Activated T-cell treated with anti-CD3 and anti-CD28 coated beads for 48 hours (primary cell): Measurements from ENCODE around the gene TMEM150B.

Experiments used
- DNase-seq: peaks from one replicate; pipeline ENCODE4 v3.0.0-alpha.2; 2020; ENCODE audit warnings: low read depth

Gene TMEM150B

GRCh38 chr19:55278391-55279135 lies 46.6 kb downstream of the TMEM150B start:
- DNase-seq = no peak

GRCh38 chr19:55277494-55277893 lies 47.6 kb downstream of the TMEM150B start:
- no peak for DNase-seq

GRCh38 chr19:55276720-55277430 lies 48.3 kb downstream of the TMEM150B start:
- no peak for DNase-seq

- DNase-seq = no peak
These were observed 49.1 kb downstream of the TMEM150B start for GRCh38 chr19:55275851-55276719.

- no peak for DNase-seq
These were observed 51.0 kb downstream of the TMEM150B start for GRCh38 chr19:55273978-55274707.

GRCh38 chr19:55272142-55272541 lies 53.0 kb downstream of the TMEM150B start:
- DNase-seq = no peak

- DNase-seq = no peak
These were observed 54.8 kb downstream of the TMEM150B start for GRCh38 chr19:55270172-55270942.

GRCh38 chr19:55269299-55269698 lies 55.8 kb downstream of the TMEM150B start:
- no peak for DNase-seq

GRCh38 chr19:55266840-55267239 lies 58.3 kb downstream of the TMEM150B start:
- no peak for DNase-seq

- no peak for DNase-seq
These were observed 58.7 kb downstream of the TMEM150B start for GRCh38 chr19:55266404-55266803.

GRCh38 chr19:55265723-55266386 lies 59.3 kb downstream of the TMEM150B start:
- no peak for DNase-seq

GRCh38 chr19:55265173-55265572 lies 60.0 kb downstream of the TMEM150B start:
- DNase-seq = no peak

GRCh38 chr19:55264531-55264930 lies 60.6 kb downstream of the TMEM150B start:
- no peak for DNase-seq
